CD4-positive, alpha-beta memory T cell (primary cell): Measurements from ENCODE around the gene SULF2. TPM values are rescaled to one million over a fixed set of nuclear protein-coding genes. Genes with fewer than 3 reads are reported as not detected.

Experiments
- CTCF ChIA-PET: fragments of 350-600 bp; sonication (Branson Sonifier 250); formaldehyde crosslinking; loops from one replicate; lab custom pipeline; 2021; ENCODE audit warnings: inconsistent platforms; ENCODE audit not compliant: partially characterized antibody; lab: Charles Lee
- POLR2A ChIA-PET: fragments of 350-600 bp; sonication (Branson Sonifier 250); formaldehyde crosslinking; loops from one replicate; lab custom pipeline; 2021; ENCODE audit not compliant: partially characterized antibody; lab: Charles Lee
- DNase-seq, 5 donors: peaks; one replicate each; pipeline versions ENCODE4 v3.0.0 to v3.0.0-alpha.2; 2020 to 2022; ENCODE audit warnings: mixed read lengths in 1 of 5
- H3K27ac ChIP-seq: one replicate; pipeline ENCODE4 v1.7.0; 2013; ENCODE audit warnings: low read depth, low read length
- H3K27me3 ChIP-seq: 2 replicates; pipeline ENCODE4 v1.7.0; 2013; ENCODE audit warnings: mild to moderate bottlenecking, low read length, moderate library complexity; ENCODE audit not compliant: insufficient read depth
- H3K36me3 ChIP-seq: 2 replicates; pipeline ENCODE4 v1.7.0; 2013; ENCODE audit warnings: mild to moderate bottlenecking, low read length, moderate library complexity; ENCODE audit not compliant: insufficient read depth
- H3K4me1 ChIP-seq: 2 replicates; pipeline ENCODE4 v1.7.0; 2013; ENCODE audit warnings: mild to moderate bottlenecking, low read length, moderate library complexity; ENCODE audit not compliant: insufficient read depth
- H3K4me3 ChIP-seq, 2 donors: one replicate each; pipeline ENCODE4 v1.7.0; 2013; ENCODE audit warnings: low read length in 2 of 2, mild to moderate bottlenecking in 1 of 2
- H3K9me3 ChIP-seq, 2 donors: one replicate each; pipeline ENCODE4 v1.7.0; 2013; ENCODE audit warnings: low read length in 2 of 2, control low read depth in 1 of 2; ENCODE audit not compliant: control insufficient read depth in 1 of 2
- H3K27ac Mint-ChIP-seq, 7 donors: one replicate each; pipeline ENCODE4 v1.8.0; 2020 to 2021; ENCODE audit warnings: mixed read lengths in 7 of 7, mild to moderate bottlenecking in 6 of 7, inconsistent platforms in 3 of 7, moderate library complexity in 3 of 7
- H3K27me3 Mint-ChIP-seq, 2 donors: one replicate each; pipeline ENCODE4 v1.8.0; 2020 to 2021; ENCODE audit warnings: mixed read lengths in 2 of 2
- H3K36me3 Mint-ChIP-seq, 2 donors: one replicate each; pipeline ENCODE4 v1.8.0; 2020 to 2021; ENCODE audit warnings: mixed read lengths in 2 of 2, inconsistent platforms in 1 of 2, mild to moderate bottlenecking in 1 of 2
- H3K4me1 Mint-ChIP-seq, 4 donors: one replicate each; pipeline ENCODE4 v1.8.0; 2020 to 2021; ENCODE audit warnings: mixed read lengths in 4 of 4, mild to moderate bottlenecking in 1 of 4
- H3K4me3 Mint-ChIP-seq, 8 donors: one replicate each; pipeline ENCODE4 v1.8.0; 2020 to 2021; ENCODE audit warnings: mixed read lengths in 8 of 8, mild to moderate bottlenecking in 7 of 8, moderate library complexity in 6 of 8, inconsistent platforms in 3 of 8
- H3K9me3 Mint-ChIP-seq, 8 donors: one replicate each; pipeline ENCODE4 v1.8.0; 2020 to 2021; ENCODE audit warnings: mixed read lengths in 8 of 8, mild to moderate bottlenecking in 5 of 8, inconsistent platforms in 3 of 8, moderate library complexity in 1 of 8
- intact Hi-C: fragments of 100-400 bp; cut with micrococcal nuclease; formaldehyde crosslinking; loops from one replicate; pipeline ENCODE4 v1.15.1; 2023
- polyA plus RNA-seq, 2 donors: library from polyadenylated mRNA; unstranded; fragments of 300-500 nt; fragmentation: Illumina TruSeq; gene quantifications; one replicate each; pipeline ENCODE4 v1.2.3, GENCODE V29; 2021
- total RNA-seq, 2 experiments: library from RNA; stranded (reverse); gene quantifications; one replicate each; pipeline ENCODE4 v1.2.3, GENCODE V29; 2021

The SULF2 gene
- total and polyA plus RNA-seq, 4 experiments from 2014 or later: 0.16 to 1.3 (median 0.55) TPM

GRCh38 chr20:47782920-47783552 is 2.2 kb downstream of the SULF2 start:
- Histone ChIP-seq H3K4me1 (peaks cover 13% of the 10 kb centered on the region), H3K9me3 (no peaks in the 10 kb centered on the region), H3K27me3 (peaks cover 35% of the 10 kb centered on the region), H3K4me3 (no peak overlapping the region), H3K27ac (no peak overlapping the region), H3K36me3 (no peaks in the 10 kb centered on the region)
- POLR2A ChIA-PET: no interaction called here
- Mint-ChIP-seq H3K4me3 (no peak overlapping the region), H3K27me3 (peaks cover 36 to 40% of the 10 kb centered on the region in 2 donors), H3K27ac (no peak overlapping the region), H3K36me3 (peaks cover 0 to 3% of the 10 kb centered on the region in 2 donors), H3K9me3 (no peaks in the 10 kb centered on the region), H3K4me1 (peaks cover 0 to 23% (median 12%) of the 10 kb centered on the region in 4 donors)
- CTCF ChIA-PET: no interaction called here
- intact Hi-C loops: no loop called here
- no peak for DNase-seq

- H3K9me3 Mint-ChIP-seq: peaks cover 0 to 4% (median under 1%) of the 10 kb centered on the region in 8 donors
- ChIA-PET POLR2A (no interaction called here), CTCF (no interaction called here)
- peaks cover 31% of the 10 kb centered on the region for H3K27me3 ChIP-seq
- no peaks in the 10 kb centered on the region for H3K36me3 ChIP-seq
- peaks cover 0 to 22% (median 11%) of the 10 kb centered on the region in 4 donors for H3K4me1 Mint-ChIP-seq
- H3K4me3 ChIP-seq: no peak overlapping the region
- no peak overlapping the region for H3K27ac ChIP-seq
- H3K36me3 Mint-ChIP-seq: peaks cover 0 to 3% of the 10 kb centered on the region in 2 donors
- peaks cover 34 to 38% of the 10 kb centered on the region in 2 donors for H3K27me3 Mint-ChIP-seq
- H3K4me3 Mint-ChIP-seq: no peak overlapping the region
- peaks cover 13% of the 10 kb centered on the region for H3K4me1 ChIP-seq
- intact Hi-C loops: no loop called here
- no peaks in the 10 kb centered on the region for H3K9me3 ChIP-seq
- no peak overlapping the region for H3K27ac Mint-ChIP-seq
- DNase-seq: no peak
These were observed 3.2 kb downstream of the SULF2 start for GRCh38 chr20:47782076-47782475.

GRCh38 chr20:47781632-47782031 is 3.6 kb downstream of the SULF2 start:
- peaks cover 26% of the 10 kb centered on the region for H3K27me3 ChIP-seq
- no peak overlapping the region for H3K27ac ChIP-seq
- no peak for DNase-seq
- H3K9me3 Mint-ChIP-seq: peaks cover 0 to 6% (median 1%) of the 10 kb centered on the region in 8 donors
- H3K4me1 Mint-ChIP-seq: peaks cover 0 to 17% (median 9%) of the 10 kb centered on the region in 4 donors
- H3K9me3 ChIP-seq: no peaks in the 10 kb centered on the region
- peaks cover 29 to 35% of the 10 kb centered on the region in 2 donors for H3K27me3 Mint-ChIP-seq
- no peak overlapping the region for H3K4me3 ChIP-seq
- intact Hi-C loops: no loop called here
- no peaks in the 10 kb centered on the region for H3K36me3 ChIP-seq
- POLR2A ChIA-PET: no interaction called here
- CTCF ChIA-PET: no interaction called here
- peaks cover 12% of the 10 kb centered on the region for H3K4me1 ChIP-seq
- peaks cover 0 to 6% of the 10 kb centered on the region in 2 donors for H3K36me3 Mint-ChIP-seq
- no peak overlapping the region for H3K4me3 Mint-ChIP-seq
- H3K27ac Mint-ChIP-seq: no peak overlapping the region

- ChIA-PET POLR2A (no interaction called here), CTCF (no interaction called here)
- Mint-ChIP-seq H3K27ac (no peak overlapping the region), H3K4me1 (peaks cover 0 to 10% (median 3%) of the 10 kb centered on the region in 4 donors), H3K4me3 (no peak overlapping the region), H3K27me3 (peaks cover 21 to 28% of the 10 kb centered on the region in 2 donors), H3K9me3 (peaks cover 0 to 6% (median 2%) of the 10 kb centered on the region in 8 donors), H3K36me3 (peaks cover 0 to 6% of the 10 kb centered on the region in 2 donors)
- DNase-seq: no peak
- peaks cover 19% of the 10 kb centered on the region for H3K27me3 ChIP-seq
- H3K4me3 ChIP-seq: no peak overlapping the region
- H3K4me1 ChIP-seq: peaks cover 5% of the 10 kb centered on the region
- no peaks in the 10 kb centered on the region for H3K9me3 ChIP-seq
- H3K36me3 ChIP-seq: no peaks in the 10 kb centered on the region
- no peak overlapping the region for H3K27ac ChIP-seq
- intact Hi-C loops: no loop called here
These were observed 4.4 kb downstream of the SULF2 start for GRCh38 chr20:47780720-47781389.

- POLR2A ChIA-PET: no interaction called here
- H3K27ac Mint-ChIP-seq: peak overlapping the region in 1 of 7 donors; percentile 48
These were observed 6.6 kb downstream of the SULF2 start for GRCh38 chr20:47778398-47779354.

GRCh38 chr20:47777220-47777619 is 8.1 kb downstream of the SULF2 start:
- Mint-ChIP-seq H3K27me3 (peaks cover 5 to 10% of the 10 kb centered on the region in 2 donors), H3K36me3 (peaks cover 0 to 4% of the 10 kb centered on the region in 2 donors), H3K9me3 (peaks cover 0 to 15% (median 10%) of the 10 kb centered on the region in 8 donors), H3K27ac (no peak overlapping the region), H3K4me1 (no peaks in the 10 kb centered on the region), H3K4me3 (no peak overlapping the region)
- Histone ChIP-seq H3K27me3 (no peaks in the 10 kb centered on the region), H3K4me3 (no peak overlapping the region), H3K36me3 (no peaks in the 10 kb centered on the region), H3K27ac (no peak overlapping the region), H3K9me3 (no peaks in the 10 kb centered on the region), H3K4me1 (no peaks in the 10 kb centered on the region)
- DNase-seq: no peak
- POLR2A ChIA-PET: interaction anchor here (1.0 kb wide), 1 partner anchor 50 kb away, joined by 3 read pairs; no protein-coding TSS in a partner anchor
- CTCF ChIA-PET: no interaction called here
- intact Hi-C loops: no loop called here

More at GRCh38 chr20:47778398-47779354, 6.6 kb downstream of the SULF2 start:
- Histone ChIP-seq H3K27me3 (peaks cover 7% of the 10 kb centered on the region), H3K9me3 (no peaks in the 10 kb centered on the region), H3K27ac (no peak overlapping the region), H3K4me3 (no peak overlapping the region), H3K36me3 (no peaks in the 10 kb centered on the region), H3K4me1 (no peaks in the 10 kb centered on the region)
- intact Hi-C loops: no loop called here
- H3K4me1 Mint-ChIP-seq: no peaks in the 10 kb centered on the region
- no peak overlapping the region for H3K4me3 Mint-ChIP-seq
- H3K27me3 Mint-ChIP-seq: peaks cover 10 to 20% of the 10 kb centered on the region in 2 donors
- no peak for DNase-seq
- CTCF ChIA-PET: no interaction called here
- H3K36me3 Mint-ChIP-seq: peaks cover 0 to 4% of the 10 kb centered on the region in 2 donors
- peaks cover 0 to 15% (median 10%) of the 10 kb centered on the region in 8 donors for H3K9me3 Mint-ChIP-seq
